MM.1S (cell line): ENCODE results near the gene LRFN2.

ENCODE experiments used
- EZH2phosphoT487 ChIP-seq: fragments of 300-600 bp; sonication (generic); IDR thresholded peaks from 2 replicates; pipeline ENCODE4 v1.6.1; 2018; ENCODE audit warnings: antibody characterized with exemption, low read length
- TF ChIP-seq, protein P1 (sequence below): fragments of 300-600 bp; sonication (generic); IDR thresholded peaks from 2 replicates; pipeline ENCODE4 v1.5.1; 2016; ENCODE audit warnings: antibody characterized with exemption, low read length, mixed read lengths

DNA sequence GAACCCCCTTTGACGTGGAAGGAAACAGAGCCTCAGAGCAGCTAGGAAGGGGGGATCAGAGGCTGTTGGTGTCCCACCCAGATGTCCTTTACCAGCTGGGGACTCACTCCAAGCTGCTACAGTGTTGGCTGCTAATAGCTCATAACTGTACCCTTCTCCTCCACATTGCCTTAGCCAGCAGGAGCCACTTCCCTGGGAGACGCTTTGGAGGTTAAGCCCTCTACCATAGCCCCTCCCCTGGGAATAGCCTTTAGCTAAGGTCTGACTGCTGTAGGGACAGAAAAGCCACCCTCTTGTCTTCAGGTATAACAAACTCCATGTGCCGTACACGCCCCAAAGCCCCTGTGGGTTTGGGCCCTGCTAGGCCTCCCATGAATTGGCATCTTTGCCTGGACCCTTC is 238.6 kb downstream of the LRFN2 start:
- TF ChIP-seq, protein P1, sequence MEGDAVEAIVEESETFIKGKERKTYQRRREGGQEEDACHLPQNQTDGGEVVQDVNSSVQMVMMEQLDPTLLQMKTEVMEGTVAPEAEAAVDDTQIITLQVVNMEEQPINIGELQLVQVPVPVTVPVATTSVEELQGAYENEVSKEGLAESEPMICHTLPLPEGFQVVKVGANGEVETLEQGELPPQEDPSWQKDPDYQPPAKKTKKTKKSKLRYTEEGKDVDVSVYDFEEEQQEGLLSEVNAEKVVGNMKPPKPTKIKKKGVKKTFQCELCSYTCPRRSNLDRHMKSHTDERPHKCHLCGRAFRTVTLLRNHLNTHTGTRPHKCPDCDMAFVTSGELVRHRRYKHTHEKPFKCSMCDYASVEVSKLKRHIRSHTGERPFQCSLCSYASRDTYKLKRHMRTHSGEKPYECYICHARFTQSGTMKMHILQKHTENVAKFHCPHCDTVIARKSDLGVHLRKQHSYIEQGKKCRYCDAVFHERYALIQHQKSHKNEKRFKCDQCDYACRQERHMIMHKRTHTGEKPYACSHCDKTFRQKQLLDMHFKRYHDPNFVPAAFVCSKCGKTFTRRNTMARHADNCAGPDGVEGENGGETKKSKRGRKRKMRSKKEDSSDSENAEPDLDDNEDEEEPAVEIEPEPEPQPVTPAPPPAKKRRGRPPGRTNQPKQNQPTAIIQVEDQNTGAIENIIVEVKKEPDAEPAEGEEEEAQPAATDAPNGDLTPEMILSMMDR = no peak
- TF ChIP-seq EZH2phosphoT487 = no peak
